GM12878 (cell line): Measurements from ENCODE around the gene TMEM201. TPM values are rescaled to one million over a fixed set of nuclear protein-coding genes. Genes with fewer than 3 reads are reported as not detected.
A peak's percentile ranks its signal among the peaks of the same experiment; 100 is the strongest.

Source experiments
- ASH2L ChIP-seq: fragments of 300-600, 200-600 bp; sonication (generic); IDR thresholded peaks from 2 replicates; pipeline ENCODE4 v1.6.1; 2017; ENCODE audit warnings: low read depth, mild to moderate bottlenecking, borderline replicate concordance
- ATF7 ChIP-seq: fragments of 450-650 bp; IDR thresholded peaks from 2 replicates; pipeline ENCODE4 v1.6.1; 2016; ENCODE audit warnings: low read depth, mild to moderate bottlenecking
- BHLHE40 ChIP-seq, 2 experiments: fragments of 450-650 bp in 1 of 2; IDR thresholded peaks; 2 replicates each; pipeline ENCODE4 v1.6.1; 2011 to 2017; ENCODE audit warnings: low read depth in 2 of 2, borderline replicate concordance in 1 of 2, improper control_type of control experiment in 1 of 2, low read length in 1 of 2, mild to moderate bottlenecking in 1 of 2
- CBX3 ChIP-seq: fragments of 200-600 bp; sonication (generic); IDR thresholded peaks from 2 replicates; pipeline ENCODE4 v1.6.1; 2016; ENCODE audit warnings: low read depth, borderline replicate concordance
- CTCF ChIP-seq, 3 experiments: IDR thresholded peaks in 2 of 3; conservative IDR thresholded peaks in 1 of 3; 2 replicates each; pipeline ENCODE4 v1.5.1; 2011; ENCODE audit warnings: low read depth in 3 of 3, low read length in 3 of 3, mild to moderate bottlenecking in 3 of 3, control low read depth in 2 of 3, moderate library complexity in 2 of 3, inconsistent platforms in 1 of 3, mixed read lengths in 1 of 3; ENCODE audit not compliant: control insufficient read depth in 2 of 3, insufficient read depth in 1 of 3; ENCODE audit errors: extremely low read depth in 1 of 3
- EGR1 ChIP-seq, 2 experiments: IDR thresholded peaks; 1 replicate in 1 of 2; 2 replicates in 1 of 2; pipeline ENCODE4 v1.6.1; 2011 to 2012; ENCODE audit warnings: low read depth in 2 of 2, low read length in 2 of 2, borderline replicate concordance in 1 of 2, mild to moderate bottlenecking in 1 of 2, moderate library complexity in 1 of 2
- FOS ChIP-seq: IDR thresholded peaks from 3 replicates; pipeline ENCODE4 v1.6.1; 2011; ENCODE audit warnings: borderline replicate concordance; ENCODE audit not compliant: insufficient read length; ENCODE audit errors: extremely low read depth
- HDAC6 ChIP-seq: fragments of 200-600 bp; sonication (generic); IDR thresholded peaks from one replicate; pipeline ENCODE4 v1.8.0; 2017; ENCODE audit warnings: antibody characterized with exemption; ENCODE audit not compliant: unreplicated experiment
- MTA2 ChIP-seq: fragments of 450-650 bp; IDR thresholded peaks from 2 replicates; pipeline ENCODE4 v1.6.1; 2016; ENCODE audit warnings: low read depth, mild to moderate bottlenecking, moderate library complexity
- NFXL1 ChIP-seq: fragments of 450-650 bp; IDR thresholded peaks from 2 replicates; pipeline ENCODE4 v1.6.1; 2017; ENCODE audit warnings: antibody characterized with exemption, mild to moderate bottlenecking, borderline replicate concordance
- NR2C2 ChIP-seq: IDR thresholded peaks from 2 replicates; pipeline ENCODE4 v1.6.1; 2011; ENCODE audit warnings: borderline replicate concordance, low read depth; ENCODE audit not compliant: control insufficient read depth, insufficient read length
- PAX8 ChIP-seq: fragments of 450-650 bp; IDR thresholded peaks from 2 replicates; pipeline ENCODE4 v1.6.1; 2017; ENCODE audit warnings: mild to moderate bottlenecking, moderate library complexity
- STAT1 ChIP-seq: fragments of 450-650 bp; conservative IDR thresholded peaks from 2 replicates; pipeline ENCODE4 v1.6.1; 2014; ENCODE audit warnings: antibody characterized with exemption, mild to moderate bottlenecking
- TCF7 ChIP-seq: IDR thresholded peaks from 2 replicates; pipeline ENCODE4 v1.6.1; 2014; ENCODE audit warnings: antibody characterized with exemption, borderline replicate concordance
- WRNIP1 ChIP-seq: IDR thresholded peaks from 2 replicates; pipeline ENCODE4 v1.6.1; 2011; ENCODE audit warnings: low read depth, low read length, improper control_type of control experiment, borderline replicate concordance
- ZBTB33 ChIP-seq: fragments of 450-650 bp; IDR thresholded peaks from 2 replicates; pipeline ENCODE4 v1.6.1; 2017; ENCODE audit warnings: mild to moderate bottlenecking
- polyA plus RNA-seq, 11 experiments: library from polyadenylated mRNA; depleted of rRNA in 4 of 11; unstranded in 6 of 11; stranded (reverse) in 5 of 11; fragments of >200 nt; fragmentation: Nextera tagmentation in 4 of 11; fragmentation: Illumina TruSeq in 1 of 11; extraction: Ambion mirVana in 4 of 11; extraction: Trizol in 1 of 11; gene quantifications; 1 replicate in 1 of 11; 2 replicates in 10 of 11; pipeline versions ENCODE4 v1.2.1 to v1.2.3, GENCODE V29; 2011 to 2016; ENCODE audit warnings: inconsistent platforms in 2 of 11, missing spikeins in 2 of 11, low read depth in 1 of 11
- total RNA-seq, 4 experiments: library from RNA; depleted of rRNA in 3 of 4; stranded (reverse); fragments of >200 nt in 3 of 4; fragmentation: Illumina TruSeq in 1 of 4; extraction: Trizol in 1 of 4; gene quantifications; 2 replicates each; pipeline versions ENCODE4 v1.2.1 to v1.2.3, GENCODE V29; 2013 to 2021
- TF ChIP-seq, protein P1 (sequence below): fragments of 450-650 bp; IDR thresholded peaks from 2 replicates; pipeline ENCODE4 v1.6.1; 2017; ENCODE audit warnings: antibody characterized with exemption, mild to moderate bottlenecking, moderate library complexity
- TF ChIP-seq, protein P2 (sequence below): fragments of 450-650 bp; formaldehyde crosslinking; IDR thresholded peaks from 2 replicates; pipeline ENCODE4 v1.4.0; 2020; ENCODE audit warnings: mild to moderate bottlenecking, moderate library complexity

The TMEM201 gene
- total and polyA plus RNA-seq, 10 of the 15 experiments (the other 5 are each of a cell fraction or from before 2014, with no cell fraction given) = 0.13 to 26.6 (median 6.1) TPM

GRCh38 chr1:9539165-9539828 is 49.4 kb upstream of the TMEM201 start, which contains the start of gene SLC25A33 (continued):
- TF ChIP-seq BHLHE40 (IDR thresholded peaks at IDR 0.05; ENCODE audit: borderline replicate concordance in 1 of 2, low read depth in 2 of 2, low read length in 1 of 2) (peak; percentile 89 to 98), WRNIP1 (no peak), CBX3 (no peak), NR2C2 (no peak), PAX8 (no peak), ZBTB33 (no peak), EGR1 (IDR thresholded peaks at IDR 0.05; ENCODE audit: borderline replicate concordance in 1 of 2, low read depth in 2 of 2, low read length in 2 of 2) (peak in 1 of 2 experiments; percentile 6; a peak in 1 of 3 replicates), TCF7 (no peak), NFXL1 (0 out of 2 replicates have a peak, but pooled peaks have one; percentile 26), HDAC6 (peak; percentile 75), ASH2L (peak; percentile 77; the same call in 1 of the 2 replicates), MTA2 (no peak), ATF7 (peak; percentile 31; the same call in 1 of the 2 replicates), STAT1 (no peak), FOS (no peak), CTCF (IDR thresholded peaks at IDR 0.05 in 2 of 3, conservative IDR thresholded peaks at IDR 0.05 in 1 of 3; ENCODE audit: control insufficient read depth in 2 of 3, extremely low read depth in 1 of 3, insufficient read depth in 1 of 3, low read depth in 3 of 3, low read length in 3 of 3) (no peak)
- TF ChIP-seq, protein P1, sequence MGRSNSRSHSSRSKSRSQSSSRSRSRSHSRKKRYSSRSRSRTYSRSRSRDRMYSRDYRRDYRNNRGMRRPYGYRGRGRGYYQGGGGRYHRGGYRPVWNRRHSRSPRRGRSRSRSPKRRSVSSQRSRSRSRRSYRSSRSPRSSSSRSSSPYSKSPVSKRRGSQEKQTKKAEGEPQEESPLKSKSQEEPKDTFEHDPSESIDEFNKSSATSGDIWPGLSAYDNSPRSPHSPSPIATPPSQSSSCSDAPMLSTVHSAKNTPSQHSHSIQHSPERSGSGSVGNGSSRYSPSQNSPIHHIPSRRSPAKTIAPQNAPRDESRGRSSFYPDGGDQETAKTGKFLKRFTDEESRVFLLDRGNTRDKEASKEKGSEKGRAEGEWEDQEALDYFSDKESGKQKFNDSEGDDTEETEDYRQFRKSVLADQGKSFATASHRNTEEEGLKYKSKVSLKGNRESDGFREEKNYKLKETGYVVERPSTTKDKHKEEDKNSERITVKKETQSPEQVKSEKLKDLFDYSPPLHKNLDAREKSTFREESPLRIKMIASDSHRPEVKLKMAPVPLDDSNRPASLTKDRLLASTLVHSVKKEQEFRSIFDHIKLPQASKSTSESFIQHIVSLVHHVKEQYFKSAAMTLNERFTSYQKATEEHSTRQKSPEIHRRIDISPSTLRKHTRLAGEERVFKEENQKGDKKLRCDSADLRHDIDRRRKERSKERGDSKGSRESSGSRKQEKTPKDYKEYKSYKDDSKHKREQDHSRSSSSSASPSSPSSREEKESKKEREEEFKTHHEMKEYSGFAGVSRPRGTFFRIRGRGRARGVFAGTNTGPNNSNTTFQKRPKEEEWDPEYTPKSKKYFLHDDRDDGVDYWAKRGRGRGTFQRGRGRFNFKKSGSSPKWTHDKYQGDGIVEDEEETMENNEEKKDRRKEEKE = 0 out of 2 replicates have a peak, but pooled peaks have one; percentile 5
- TF ChIP-seq, protein P2, sequence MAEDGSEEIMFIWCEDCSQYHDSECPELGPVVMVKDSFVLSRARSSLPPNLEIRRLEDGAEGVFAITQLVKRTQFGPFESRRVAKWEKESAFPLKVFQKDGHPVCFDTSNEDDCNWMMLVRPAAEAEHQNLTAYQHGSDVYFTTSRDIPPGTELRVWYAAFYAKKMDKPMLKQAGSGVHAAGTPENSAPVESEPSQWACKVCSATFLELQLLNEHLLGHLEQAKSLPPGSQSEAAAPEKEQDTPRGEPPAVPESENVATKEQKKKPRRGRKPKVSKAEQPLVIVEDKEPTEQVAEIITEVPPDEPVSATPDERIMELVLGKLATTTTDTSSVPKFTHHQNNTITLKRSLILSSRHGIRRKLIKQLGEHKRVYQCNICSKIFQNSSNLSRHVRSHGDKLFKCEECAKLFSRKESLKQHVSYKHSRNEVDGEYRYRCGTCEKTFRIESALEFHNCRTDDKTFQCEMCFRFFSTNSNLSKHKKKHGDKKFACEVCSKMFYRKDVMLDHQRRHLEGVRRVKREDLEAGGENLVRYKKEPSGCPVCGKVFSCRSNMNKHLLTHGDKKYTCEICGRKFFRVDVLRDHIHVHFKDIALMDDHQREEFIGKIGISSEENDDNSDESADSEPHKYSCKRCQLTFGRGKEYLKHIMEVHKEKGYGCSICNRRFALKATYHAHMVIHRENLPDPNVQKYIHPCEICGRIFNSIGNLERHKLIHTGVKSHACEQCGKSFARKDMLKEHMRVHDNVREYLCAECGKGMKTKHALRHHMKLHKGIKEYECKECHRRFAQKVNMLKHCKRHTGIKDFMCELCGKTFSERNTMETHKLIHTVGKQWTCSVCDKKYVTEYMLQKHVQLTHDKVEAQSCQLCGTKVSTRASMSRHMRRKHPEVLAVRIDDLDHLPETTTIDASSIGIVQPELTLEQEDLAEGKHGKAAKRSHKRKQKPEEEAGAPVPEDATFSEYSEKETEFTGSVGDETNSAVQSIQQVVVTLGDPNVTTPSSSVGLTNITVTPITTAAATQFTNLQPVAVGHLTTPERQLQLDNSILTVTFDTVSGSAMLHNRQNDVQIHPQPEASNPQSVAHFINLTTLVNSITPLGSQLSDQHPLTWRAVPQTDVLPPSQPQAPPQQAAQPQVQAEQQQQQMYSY (CRISPR knock-in tag) = no peak
